Measurements from ENCODE around the gene ABCB6. TPM values are rescaled to one million over a fixed set of nuclear protein-coding genes. Genes with fewer than 3 reads are reported as not detected.

The ABCB6 gene
- total and polyA plus RNA-seq, 10 of the 15 experiments (the other 5 are each of a cell fraction or from before 2014, with no cell fraction given), result 2.3 to 22.1 (median 13.8) TPM

DNA sequence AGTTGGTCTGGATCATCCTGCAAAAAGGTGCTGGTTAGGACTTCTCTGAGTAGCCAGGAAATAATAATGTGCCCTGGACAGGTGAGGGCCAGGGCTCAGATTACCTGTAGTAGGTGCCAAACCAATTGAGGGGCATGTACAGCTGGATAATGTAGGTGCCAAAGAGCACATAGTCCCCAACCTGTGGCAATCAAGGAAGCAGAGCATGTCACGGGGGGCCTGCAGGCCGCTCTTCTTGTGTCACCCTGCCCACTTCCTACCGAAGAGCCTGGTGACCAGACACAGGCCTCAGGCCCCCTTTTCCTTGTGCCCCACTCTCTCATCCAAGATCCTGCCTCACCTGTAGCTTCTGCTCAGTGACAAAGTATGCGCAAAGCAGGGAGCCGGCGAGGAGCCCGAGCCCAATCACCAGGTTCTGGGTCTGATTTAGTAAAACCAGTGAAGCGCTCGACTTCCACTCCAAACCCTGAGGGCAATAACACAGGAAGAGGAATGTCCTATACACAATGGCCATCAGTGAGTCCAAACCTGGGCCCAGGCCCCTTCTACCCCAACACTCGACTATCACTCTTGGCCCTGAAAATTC is 5.2 kb downstream of the ABCB6 start:
- Histone ChIP-seq H3K27me3 (replicated peaks in 1 of 2; ENCODE audit: control insufficient read depth in 2 of 2, insufficient read depth in 2 of 2, low read length in 1 of 2) (no peaks in the 10 kb centered on the region), H3K79me2 (ENCODE audit: control insufficient read depth, insufficient read depth, low read length) (peaks cover 12% of the 10 kb centered on the region), H3K27ac (ENCODE audit: control insufficient read depth, insufficient read depth) (no peak overlapping the region), H3K36me3 (ENCODE audit: control insufficient read depth in 2 of 2, insufficient read depth in 2 of 2, low read length in 1 of 2) (peaks cover 0 to 15% of the 10 kb centered on the region in 2 experiments; a peak in 3 of 4 replicates), H3K4me2 (ENCODE audit: control insufficient read depth, insufficient read depth) (no peak overlapping the region), H3K4me1 (ENCODE audit: control insufficient read depth, insufficient read depth, low read length) (peaks cover 9% of the 10 kb centered on the region), H4K20me1 (ENCODE audit: control insufficient read depth, insufficient read depth) (no peaks in the 10 kb centered on the region), H2AFZ (ENCODE audit: control insufficient read depth, low read depth, low read length) (no peak overlapping the region), H3K4me3 (no peak overlapping the region), H3K9ac (ENCODE audit: control insufficient read depth, insufficient read depth, low read length) (no peak overlapping the region), H3K9me3 (replicated peaks; ENCODE audit: control insufficient read depth, insufficient read depth, low read length) (no peaks in the 10 kb centered on the region)
- ChIA-PET POLR2A (no interaction called here), SMC1A (ENCODE audit: uncharacterized antibody, unreplicated experiment) (no interaction called here), CTCF (interaction anchor here (1.4 to 3.0 kb wide), 2 partner anchors 39 to 82 kb away, joined by 4 to 11 read pairs; no protein-coding TSS in a partner anchor), RAD21 (ENCODE audit: unreplicated experiment) (no interaction called here)
- no peak for DNase-seq (ENCODE audit: low read depth, low spot score)
- ATAC-seq, result no peak
- no peak for TF ChIP-seq FOXM1 (IDR thresholded peaks at IDR 0.05; ENCODE audit: low read depth, low read length)
- TF ChIP-seq, protein P1, sequence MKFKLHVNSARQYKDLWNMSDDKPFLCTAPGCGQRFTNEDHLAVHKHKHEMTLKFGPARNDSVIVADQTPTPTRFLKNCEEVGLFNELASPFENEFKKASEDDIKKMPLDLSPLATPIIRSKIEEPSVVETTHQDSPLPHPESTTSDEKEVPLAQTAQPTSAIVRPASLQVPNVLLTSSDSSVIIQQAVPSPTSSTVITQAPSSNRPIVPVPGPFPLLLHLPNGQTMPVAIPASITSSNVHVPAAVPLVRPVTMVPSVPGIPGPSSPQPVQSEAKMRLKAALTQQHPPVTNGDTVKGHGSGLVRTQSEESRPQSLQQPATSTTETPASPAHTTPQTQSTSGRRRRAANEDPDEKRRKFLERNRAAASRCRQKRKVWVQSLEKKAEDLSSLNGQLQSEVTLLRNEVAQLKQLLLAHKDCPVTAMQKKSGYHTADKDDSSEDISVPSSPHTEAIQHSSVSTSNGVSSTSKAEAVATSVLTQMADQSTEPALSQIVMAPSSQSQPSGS (IDR thresholded peaks at IDR 0.05; ENCODE audit: low read length), result no peak
- TF ChIP-seq, protein P2, sequence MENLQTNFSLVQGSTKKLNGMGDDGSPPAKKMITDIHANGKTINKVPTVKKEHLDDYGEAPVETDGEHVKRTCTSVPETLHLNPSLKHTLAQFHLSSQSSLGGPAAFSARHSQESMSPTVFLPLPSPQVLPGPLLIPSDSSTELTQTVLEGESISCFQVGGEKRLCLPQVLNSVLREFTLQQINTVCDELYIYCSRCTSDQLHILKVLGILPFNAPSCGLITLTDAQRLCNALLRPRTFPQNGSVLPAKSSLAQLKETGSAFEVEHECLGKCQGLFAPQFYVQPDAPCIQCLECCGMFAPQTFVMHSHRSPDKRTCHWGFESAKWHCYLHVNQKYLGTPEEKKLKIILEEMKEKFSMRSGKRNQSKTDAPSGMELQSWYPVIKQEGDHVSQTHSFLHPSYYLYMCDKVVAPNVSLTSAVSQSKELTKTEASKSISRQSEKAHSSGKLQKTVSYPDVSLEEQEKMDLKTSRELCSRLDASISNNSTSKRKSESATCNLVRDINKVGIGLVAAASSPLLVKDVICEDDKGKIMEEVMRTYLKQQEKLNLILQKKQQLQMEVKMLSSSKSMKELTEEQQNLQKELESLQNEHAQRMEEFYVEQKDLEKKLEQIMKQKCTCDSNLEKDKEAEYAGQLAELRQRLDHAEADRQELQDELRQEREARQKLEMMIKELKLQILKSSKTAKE (IDR thresholded peaks at IDR 0.05; ENCODE audit: low read depth, poor library complexity, severe bottlenecking), result no peak
- TF ChIP-seq SIN3A (IDR thresholded peaks at IDR 0.05; ENCODE audit: low read depth, low read length), result no peak
- no peak for TF ChIP-seq POLR2AphosphoS5 (IDR thresholded peaks at IDR 0.05; ENCODE audit: low read length)
- TF ChIP-seq, protein P3, sequence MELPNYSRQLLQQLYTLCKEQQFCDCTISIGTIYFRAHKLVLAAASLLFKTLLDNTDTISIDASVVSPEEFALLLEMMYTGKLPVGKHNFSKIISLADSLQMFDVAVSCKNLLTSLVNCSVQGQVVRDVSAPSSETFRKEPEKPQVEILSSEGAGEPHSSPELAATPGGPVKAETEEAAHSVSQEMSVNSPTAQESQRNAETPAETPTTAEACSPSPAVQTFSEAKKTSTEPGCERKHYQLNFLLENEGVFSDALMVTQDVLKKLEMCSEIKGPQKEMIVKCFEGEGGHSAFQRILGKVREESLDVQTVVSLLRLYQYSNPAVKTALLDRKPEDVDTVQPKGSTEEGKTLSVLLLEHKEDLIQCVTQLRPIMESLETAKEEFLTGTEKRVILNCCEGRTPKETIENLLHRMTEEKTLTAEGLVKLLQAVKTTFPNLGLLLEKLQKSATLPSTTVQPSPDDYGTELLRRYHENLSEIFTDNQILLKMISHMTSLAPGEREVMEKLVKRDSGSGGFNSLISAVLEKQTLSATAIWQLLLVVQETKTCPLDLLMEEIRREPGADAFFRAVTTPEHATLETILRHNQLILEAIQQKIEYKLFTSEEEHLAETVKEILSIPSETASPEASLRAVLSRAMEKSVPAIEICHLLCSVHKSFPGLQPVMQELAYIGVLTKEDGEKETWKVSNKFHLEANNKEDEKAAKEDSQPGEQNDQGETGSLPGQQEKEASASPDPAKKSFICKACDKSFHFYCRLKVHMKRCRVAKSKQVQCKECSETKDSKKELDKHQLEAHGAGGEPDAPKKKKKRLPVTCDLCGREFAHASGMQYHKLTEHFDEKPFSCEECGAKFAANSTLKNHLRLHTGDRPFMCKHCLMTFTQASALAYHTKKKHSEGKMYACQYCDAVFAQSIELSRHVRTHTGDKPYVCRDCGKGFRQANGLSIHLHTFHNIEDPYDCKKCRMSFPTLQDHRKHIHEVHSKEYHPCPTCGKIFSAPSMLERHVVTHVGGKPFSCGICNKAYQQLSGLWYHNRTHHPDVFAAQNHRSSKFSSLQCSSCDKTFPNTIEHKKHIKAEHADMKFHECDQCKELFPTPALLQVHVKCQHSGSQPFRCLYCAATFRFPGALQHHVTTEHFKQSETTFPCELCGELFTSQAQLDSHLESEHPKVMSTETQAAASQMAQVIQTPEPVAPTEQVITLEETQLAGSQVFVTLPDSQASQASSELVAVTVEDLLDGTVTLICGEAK (IDR thresholded peaks at IDR 0.05; ENCODE audit: borderline replicate concordance), result no peak
- TF ChIP-seq CHD2 (IDR thresholded peaks at IDR 0.05; ENCODE audit: borderline replicate concordance, low read depth, low read length), result no peak
- no peak for TF ChIP-seq MXI1 (IDR thresholded peaks at IDR 0.05; ENCODE audit: low read depth, low read length)
- no peak for FAIRE-seq
- no TSS peak for BruUV-seq (replicated peaks)
- 96% methylated on average over 10 of the region's 10 CpGs for WGBS (ENCODE audit: insufficient coverage, insufficient replicate concordance, low lambda C conversion rate, missing lambda C conversion rate)
- in situ Hi-C loops (cut with MboI) (no loop called here), intact Hi-C loops (cut with micrococcal nuclease; ENCODE audit: unreplicated experiment) (no loop called here)

Measured in GM12878 (cell line).